ENCODE results near the gene IGSF9.

- no peak for TF ChIP-seq EZH2phosphoT487 (IDR thresholded peaks at IDR 0.05; ENCODE audit: low read length)
- TF ChIP-seq CTCF (IDR thresholded peaks at IDR 0.05; ENCODE audit: low read length): no peak
Observed at GRCh38 chr1:159962176-159962575, 16.8 kb upstream of the IGSF9 start.

Measured in MM.1S (cell line).